Measurements from ENCODE around the gene COPG2. TPM values are rescaled to one million over a fixed set of nuclear protein-coding genes. Genes with fewer than 3 reads are reported as not detected.

The COPG2 gene
- polyA plus RNA-seq, 2 of the 4 experiments (the other 2 are of a cell fraction) = 17.1 to 39.5 TPM

DNA sequence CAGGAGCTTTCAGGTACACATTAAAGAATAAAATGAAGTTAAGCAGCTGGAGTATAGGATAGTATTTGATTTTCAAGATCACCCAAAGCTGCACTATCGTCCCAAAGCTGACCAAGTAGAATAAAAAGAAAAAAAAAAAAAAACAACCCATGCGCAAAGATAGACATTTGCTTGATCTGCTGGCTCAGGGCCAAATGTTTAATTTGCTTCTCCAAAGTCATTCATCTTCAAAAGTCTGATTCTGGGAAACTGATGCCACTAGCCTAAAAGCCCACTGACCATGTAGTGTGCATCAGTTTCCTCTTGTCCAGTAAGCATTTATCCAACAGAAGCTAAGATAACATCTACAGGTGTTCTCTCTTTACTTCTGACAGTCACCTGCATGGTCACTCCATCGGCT is 162.2 kb downstream of the COPG2 start:
- H3K4me3 ChIP-seq = no peak overlapping the region
- POLR2A ChIA-PET = interaction anchor here (0.6 kb wide), 1 partner anchor 105 kb away, joined by 5 read pairs; no protein-coding TSS in a partner anchor
- no peak overlapping the region for H3K4me2 ChIP-seq
- WGBS (ENCODE audit: missing lambda C conversion rate) = 91% methylated on average over 3 of the region's 3 CpGs
- no peaks in the 10 kb centered on the region for H3K9me3 ChIP-seq
- DNase-seq (ENCODE audit: low read depth in 1 of 2, low spot score in 1 of 2) (no peak), ATAC-seq (no peak), FAIRE-seq (no peak)
- no peak overlapping the region for H3K27ac ChIP-seq
- H3K4me1 ChIP-seq = no peaks in the 10 kb centered on the region
- CTCF ChIA-PET = no interaction called here
- no peak for TF ChIP-seq NR3C1 (IDR thresholded peaks at IDR 0.05)
- TF ChIP-seq HOXB13 (CRISPR knock-in tag; IDR thresholded peaks at IDR 0.05; ENCODE audit: low read depth) = no peak

DNA sequence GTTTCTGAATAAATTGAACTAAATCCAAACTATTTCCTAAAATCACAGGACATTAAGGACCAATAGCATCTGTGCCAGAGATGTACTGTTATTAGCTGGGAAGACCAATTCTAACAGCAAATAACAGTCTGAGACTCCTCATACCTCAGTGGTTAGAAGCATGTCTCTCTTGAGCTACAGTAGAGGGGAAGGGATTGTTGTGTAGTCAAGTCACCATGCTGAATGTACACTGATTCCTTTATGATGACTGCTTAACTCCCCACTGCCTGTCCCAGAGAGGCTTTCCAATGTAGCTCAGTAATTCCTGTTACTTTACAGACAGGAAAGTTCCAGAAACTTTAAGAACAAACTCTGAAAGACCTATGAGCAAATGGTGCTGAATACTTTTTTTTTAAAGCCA is 162.8 kb downstream of the COPG2 start:
- no peak for FAIRE-seq
- POLR2A ChIA-PET = no interaction called here

DNA sequence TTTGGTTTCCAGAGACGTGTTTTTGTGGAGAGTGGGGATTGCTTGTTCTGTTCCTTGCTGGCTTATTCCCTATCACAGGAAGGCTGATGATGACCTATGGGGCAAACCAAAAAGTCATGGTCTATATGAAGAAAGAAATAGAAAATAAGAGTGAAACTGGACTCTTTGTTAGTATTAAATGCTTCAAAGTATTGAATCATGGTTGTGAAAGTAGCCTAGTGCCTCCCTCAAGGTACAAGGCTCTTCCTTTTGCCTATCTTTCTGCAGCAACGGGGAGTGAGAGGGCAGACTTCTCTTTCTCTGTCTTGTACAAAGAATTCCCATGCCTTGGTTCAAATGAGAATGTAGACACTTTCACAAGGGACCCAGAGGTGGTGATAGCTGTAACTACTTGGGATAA is 167.6 kb downstream of the COPG2 start:
- DNase-seq (ENCODE audit: low read depth in 1 of 2, low spot score in 1 of 2) (no peak), FAIRE-seq (no peak), ATAC-seq (no peak)
- ChIA-PET CTCF (interaction anchor here (1.4 kb wide), 1 partner anchor 25 kb away, joined by 3 read pairs; no protein-coding TSS in a partner anchor), POLR2A (no interaction called here)
- Histone ChIP-seq H3K27ac (no peak overlapping the region), H3K4me3 (no peak overlapping the region), H3K4me2 (no peak overlapping the region), H3K9me3 (no peaks in the 10 kb centered on the region), H3K4me1 (no peaks in the 10 kb centered on the region)
- WGBS (ENCODE audit: missing lambda C conversion rate) = 73% methylated on average over 2 of the region's 2 CpGs
- no peak for TF ChIP-seq RARB (CRISPR knock-in tag; IDR thresholded peaks at IDR 0.05)
- no peak for TF ChIP-seq NR3C1 (IDR thresholded peaks at IDR 0.05)
- no peak for TF ChIP-seq RNF2 (IDR thresholded peaks at IDR 0.05; ENCODE audit: borderline replicate concordance, low read depth)

More for the DNA sequence above, 162.8 kb downstream of the COPG2 start:
- no peak overlapping the region for H3K27ac ChIP-seq
- no peaks in the 10 kb centered on the region for H3K4me1 ChIP-seq
- TF ChIP-seq CHD4 (IDR thresholded peaks at IDR 0.05; ENCODE audit: borderline replicate concordance) (no peak), MAFK (IDR thresholded peaks at IDR 0.05; ENCODE audit: partially characterized antibody) (no peak), FOXS1 (CRISPR knock-in tag; IDR thresholded peaks at IDR 0.05) (no peak), RARB (CRISPR knock-in tag; IDR thresholded peaks at IDR 0.05) (no peak), CHD2 (IDR thresholded peaks at IDR 0.05; ENCODE audit: low read length, partially characterized antibody) (no peak), ZSCAN20 (CRISPR knock-in tag; IDR thresholded peaks at IDR 0.05) (no peak), FOSB (CRISPR knock-in tag; IDR thresholded peaks at IDR 0.05) (no peak), SREBF2 (IDR thresholded peaks at IDR 0.05) (no peak), NR3C1 (IDR thresholded peaks at IDR 0.05) (no peak)
- ATAC-seq (no peak), DNase-seq (ENCODE audit: low read depth in 1 of 2, low spot score in 1 of 2) (no peak)
- H3K4me3 ChIP-seq = no peak overlapping the region
- CTCF ChIA-PET = interaction anchor here (0.6 kb wide), 1 partner anchor 318 kb away, joined by 5 read pairs; no protein-coding TSS in a partner anchor
- H3K4me2 ChIP-seq = no peak overlapping the region
- no peaks in the 10 kb centered on the region for H3K9me3 ChIP-seq

DNA sequence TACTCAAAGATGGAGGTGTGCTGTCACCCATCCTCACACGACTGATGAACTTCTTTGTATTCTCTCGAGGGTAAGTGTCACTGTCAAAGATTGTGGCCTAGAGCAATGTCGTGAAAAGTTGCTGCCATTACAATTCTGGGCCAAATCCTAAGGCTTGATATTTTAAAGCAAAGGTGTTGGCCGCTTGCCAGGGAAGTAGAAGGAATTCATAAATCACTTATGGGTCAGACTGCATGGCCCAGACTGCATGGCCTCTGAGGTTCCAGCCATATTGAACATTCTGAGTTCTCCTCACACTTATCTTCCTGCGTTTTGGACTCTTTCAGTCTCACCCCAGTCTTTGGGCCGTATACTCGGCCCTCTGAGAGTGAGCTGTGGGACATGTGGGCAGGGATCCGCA is 168.1 kb downstream of the COPG2 start:
- H3K4me2 ChIP-seq = no peak overlapping the region
- ATAC-seq (no peak), DNase-seq (ENCODE audit: low read depth in 1 of 2, low spot score in 1 of 2) (no peak), FAIRE-seq (no peak)
- ChIA-PET POLR2A (no interaction called here), CTCF (interaction anchor here (1.4 kb wide), 1 partner anchor 24 kb away, joined by 3 read pairs; no protein-coding TSS in a partner anchor)
- WGBS (ENCODE audit: missing lambda C conversion rate) = 82% methylated on average over 8 of the region's 8 CpGs
- H3K4me1 ChIP-seq = no peaks in the 10 kb centered on the region
- TF ChIP-seq RCOR1 (IDR thresholded peaks at IDR 0.05; ENCODE audit: low read depth, low read length) (no peak), ESRRA (IDR thresholded peaks at IDR 0.05; ENCODE audit: borderline replicate concordance, low read length) (no peak), NFE2L2 (conservative IDR thresholded peaks at IDR 0.05; ENCODE audit: low read length) (no peak), POLR2AphosphoS2 (conservative IDR thresholded peaks at IDR 0.05; ENCODE audit: low read length) (no peak), CBX8 (IDR thresholded peaks at IDR 0.05) (no peak), RARB (CRISPR knock-in tag; IDR thresholded peaks at IDR 0.05) (no peak), MAZ (IDR thresholded peaks at IDR 0.05; ENCODE audit: borderline replicate concordance, low read depth, low read length) (no peak), TP53 (CRISPR knock-in tag; IDR thresholded peaks at IDR 0.05) (no peak), EHF (CRISPR knock-in tag; IDR thresholded peaks at IDR 0.05) (no peak)
- TF ChIP-seq, protein P1, sequence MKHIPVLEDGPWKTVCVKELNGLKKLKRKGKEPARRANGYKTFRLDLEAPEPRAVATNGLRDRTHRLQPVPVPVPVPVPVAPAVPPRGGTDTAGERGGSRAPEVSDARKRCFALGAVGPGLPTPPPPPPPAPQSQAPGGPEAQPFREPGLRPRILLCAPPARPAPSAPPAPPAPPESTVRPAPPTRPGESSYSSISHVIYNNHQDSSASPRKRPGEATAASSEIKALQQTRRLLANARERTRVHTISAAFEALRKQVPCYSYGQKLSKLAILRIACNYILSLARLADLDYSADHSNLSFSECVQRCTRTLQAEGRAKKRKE (CRISPR knock-in tag; IDR thresholded peaks at IDR 0.05; ENCODE audit: low read depth) = no peak
- TF ChIP-seq, protein P2, sequence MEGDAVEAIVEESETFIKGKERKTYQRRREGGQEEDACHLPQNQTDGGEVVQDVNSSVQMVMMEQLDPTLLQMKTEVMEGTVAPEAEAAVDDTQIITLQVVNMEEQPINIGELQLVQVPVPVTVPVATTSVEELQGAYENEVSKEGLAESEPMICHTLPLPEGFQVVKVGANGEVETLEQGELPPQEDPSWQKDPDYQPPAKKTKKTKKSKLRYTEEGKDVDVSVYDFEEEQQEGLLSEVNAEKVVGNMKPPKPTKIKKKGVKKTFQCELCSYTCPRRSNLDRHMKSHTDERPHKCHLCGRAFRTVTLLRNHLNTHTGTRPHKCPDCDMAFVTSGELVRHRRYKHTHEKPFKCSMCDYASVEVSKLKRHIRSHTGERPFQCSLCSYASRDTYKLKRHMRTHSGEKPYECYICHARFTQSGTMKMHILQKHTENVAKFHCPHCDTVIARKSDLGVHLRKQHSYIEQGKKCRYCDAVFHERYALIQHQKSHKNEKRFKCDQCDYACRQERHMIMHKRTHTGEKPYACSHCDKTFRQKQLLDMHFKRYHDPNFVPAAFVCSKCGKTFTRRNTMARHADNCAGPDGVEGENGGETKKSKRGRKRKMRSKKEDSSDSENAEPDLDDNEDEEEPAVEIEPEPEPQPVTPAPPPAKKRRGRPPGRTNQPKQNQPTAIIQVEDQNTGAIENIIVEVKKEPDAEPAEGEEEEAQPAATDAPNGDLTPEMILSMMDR (IDR thresholded peaks at IDR 0.05) = no peak
- no peak overlapping the region for H3K4me3 ChIP-seq
- no peaks in the 10 kb centered on the region for H3K9me3 ChIP-seq
- H3K27ac ChIP-seq = no peak overlapping the region

All from A549 (cell line).